Effector memory CD8-positive, alpha-beta T cell (primary cell): ENCODE results near the gene DVL1.

Experiments
- ATAC-seq: fragments of 150-1000 bp; cut with Tn5 transposase; replicated peaks from 2 replicates; pipeline ENCODE4 v1.10.0; 2021; ENCODE audit warnings: mild to moderate bottlenecking, moderate library complexity
- DNase-seq, 3 experiments: peaks; one replicate each; pipeline ENCODE4 v3.0.0; 2021
- H3K27ac Mint-ChIP-seq, 2 donors: one replicate each; pipeline ENCODE4 v1.8.0; 2022; ENCODE audit warnings: mild to moderate bottlenecking in 2 of 2, mixed read lengths in 2 of 2, moderate library complexity in 2 of 2
- H3K27me3 Mint-ChIP-seq, 2 donors: one replicate each; pipeline ENCODE4 v1.8.0; 2022; ENCODE audit warnings: mixed read lengths in 2 of 2
- H3K36me3 Mint-ChIP-seq: one replicate; pipeline ENCODE4 v1.8.0; 2022; ENCODE audit warnings: mild to moderate bottlenecking, moderate library complexity, mixed read lengths; ENCODE audit not compliant: insufficient read depth
- H3K4me1 Mint-ChIP-seq, 2 donors: one replicate each; pipeline ENCODE4 v1.8.0; 2022; ENCODE audit warnings: low read depth in 2 of 2, mixed read lengths in 2 of 2
- H3K4me3 Mint-ChIP-seq, 2 donors: one replicate each; pipeline ENCODE4 v1.8.0; 2022; ENCODE audit warnings: mild to moderate bottlenecking in 2 of 2, mixed read lengths in 2 of 2, moderate library complexity in 2 of 2
- H3K9me3 Mint-ChIP-seq, 2 donors: one replicate each; pipeline ENCODE4 v1.8.0; 2022; ENCODE audit warnings: mixed read lengths in 2 of 2

Gene DVL1

DNA sequence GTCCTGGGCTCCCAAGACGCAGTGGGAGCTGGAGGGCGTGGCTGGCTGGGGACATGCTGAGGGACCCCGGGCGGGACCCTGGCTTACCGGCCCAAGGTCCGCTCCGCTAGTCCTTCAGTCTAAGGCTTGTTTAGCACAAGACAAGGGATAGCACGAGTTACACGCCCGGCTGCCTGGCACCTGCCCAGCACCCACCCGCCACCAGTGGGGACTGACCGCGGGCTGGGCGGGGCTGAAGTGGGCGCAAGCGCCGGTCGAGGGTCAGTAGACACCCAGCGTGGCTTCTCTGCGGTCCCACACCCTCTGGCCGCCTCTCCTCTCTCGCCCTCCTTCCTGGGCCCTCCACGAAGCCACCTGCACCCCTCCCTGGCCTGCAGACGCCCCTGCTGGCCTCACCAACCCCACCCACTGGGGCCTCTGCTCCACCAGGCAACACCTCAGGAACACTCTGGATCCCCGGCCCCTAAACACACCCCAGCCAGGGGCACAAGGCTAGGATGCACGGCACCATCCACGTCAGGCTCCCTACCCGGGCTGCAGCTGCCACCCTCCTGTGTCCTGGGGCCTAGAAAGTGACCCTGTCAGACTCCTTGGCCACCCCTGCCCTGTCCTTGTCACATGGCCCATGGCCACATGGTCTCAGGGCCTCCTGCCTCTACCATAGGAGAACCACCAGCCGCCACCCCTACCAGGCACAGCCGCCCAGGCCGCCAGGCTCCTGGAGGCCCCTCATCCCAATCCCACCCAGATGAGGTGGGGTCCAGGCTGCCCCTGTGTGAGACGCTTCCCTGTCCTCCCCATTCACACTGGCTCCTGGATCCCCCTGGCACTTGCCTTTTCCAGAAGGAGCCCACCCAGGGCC, 12.1 kb downstream of the DVL1 start:
- H3K27me3 Mint-ChIP-seq = no peaks in the 10 kb centered on the region
- no peak overlapping the region for H3K27ac Mint-ChIP-seq
- no peak overlapping the region for H3K4me3 Mint-ChIP-seq
- DNase-seq = no peak
- H3K9me3 Mint-ChIP-seq = no peaks in the 10 kb centered on the region
- ATAC-seq = no peak
- H3K36me3 Mint-ChIP-seq = peaks cover 25% of the 10 kb centered on the region
- H3K4me1 Mint-ChIP-seq = no peaks in the 10 kb centered on the region

DNA sequence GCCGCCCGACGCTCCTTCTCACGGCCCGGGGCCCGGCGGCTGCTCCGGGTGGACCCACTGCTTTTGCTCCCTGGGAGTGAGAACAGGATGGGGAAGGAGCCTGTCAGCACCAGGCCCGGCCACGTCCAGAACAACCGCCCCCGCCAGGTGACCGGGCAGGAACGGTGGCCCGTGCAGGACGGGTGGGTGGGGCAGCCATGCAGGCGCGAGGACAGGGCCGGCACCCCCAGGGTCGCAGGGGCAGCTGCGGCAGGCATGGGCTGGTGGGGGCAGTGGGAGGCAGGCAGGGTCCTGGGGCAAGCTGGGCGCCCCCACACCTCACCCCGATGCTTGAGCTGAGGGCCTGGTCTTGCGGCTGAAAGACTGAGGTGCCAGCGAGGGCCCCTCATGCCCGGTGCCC, 12.8 kb downstream of the DVL1 start:
- no peak for ATAC-seq
- no peaks in the 10 kb centered on the region for H3K9me3 Mint-ChIP-seq
- H3K36me3 Mint-ChIP-seq = peaks cover 25% of the 10 kb centered on the region
- no peak overlapping the region for H3K27ac Mint-ChIP-seq
- no peaks in the 10 kb centered on the region for H3K4me1 Mint-ChIP-seq
- H3K4me3 Mint-ChIP-seq = no peak overlapping the region
- no peaks in the 10 kb centered on the region for H3K27me3 Mint-ChIP-seq
- no peak for DNase-seq

DNA sequence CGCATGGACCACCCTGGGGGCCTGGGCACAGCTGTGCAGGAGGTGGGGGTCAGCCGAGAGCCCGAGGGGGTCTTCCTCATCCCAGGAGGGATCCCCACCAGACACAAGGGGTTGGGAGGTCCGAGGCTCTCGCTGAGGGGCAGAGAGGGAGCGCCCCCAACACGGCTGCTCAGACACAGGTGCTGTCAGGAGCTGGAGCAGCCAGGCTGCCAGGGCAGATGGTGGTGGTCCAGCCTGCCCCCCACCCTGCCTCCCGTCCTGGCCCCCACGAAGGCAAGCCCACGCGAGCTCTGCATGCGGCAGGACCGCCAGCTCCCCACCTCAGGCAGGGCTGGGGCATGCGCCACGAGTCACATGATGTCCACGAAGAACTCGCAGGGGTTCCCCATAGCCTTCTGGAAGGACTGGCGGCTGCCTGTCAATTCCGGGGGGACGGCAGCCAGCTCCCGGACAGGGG, 13.4 kb downstream of the DVL1 start:
- no peaks in the 10 kb centered on the region for H3K4me1 Mint-ChIP-seq
- peaks cover 25% of the 10 kb centered on the region for H3K36me3 Mint-ChIP-seq

DNA sequence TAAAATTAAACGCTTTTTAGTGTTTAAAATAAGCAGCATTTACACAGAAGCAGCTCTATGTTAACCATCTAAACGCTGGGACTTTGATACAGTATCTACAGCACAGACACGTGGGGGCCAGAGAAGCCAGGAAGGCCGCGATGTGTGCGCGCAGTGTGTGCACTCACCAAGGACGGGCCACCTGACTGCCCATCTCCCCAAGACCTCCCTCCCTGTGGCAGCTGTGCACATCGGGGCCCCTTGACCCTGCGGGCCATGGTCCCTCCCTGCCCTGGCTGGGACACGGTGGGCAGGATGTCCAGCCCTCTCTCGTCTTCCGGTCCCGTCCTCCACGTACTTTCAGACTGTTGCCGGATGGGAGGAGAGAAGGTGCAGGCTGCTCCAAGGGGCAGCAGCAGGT, 13.9 kb downstream of the DVL1 start:
- no peak for ATAC-seq
- Mint-ChIP-seq H3K36me3 (peaks cover 23% of the 10 kb centered on the region), H3K27me3 (no peaks in the 10 kb centered on the region), H3K4me3 (no peak overlapping the region), H3K9me3 (no peaks in the 10 kb centered on the region), H3K27ac (no peak overlapping the region), H3K4me1 (no peaks in the 10 kb centered on the region)
- DNase-seq = no peak

More for the DNA sequence above, 13.4 kb downstream of the DVL1 start:
- Mint-ChIP-seq H3K4me3 (no peak overlapping the region), H3K27ac (no peak overlapping the region), H3K9me3 (no peaks in the 10 kb centered on the region), H3K27me3 (no peaks in the 10 kb centered on the region)
- DNase-seq = no peak
- ATAC-seq = no peak

DNA sequence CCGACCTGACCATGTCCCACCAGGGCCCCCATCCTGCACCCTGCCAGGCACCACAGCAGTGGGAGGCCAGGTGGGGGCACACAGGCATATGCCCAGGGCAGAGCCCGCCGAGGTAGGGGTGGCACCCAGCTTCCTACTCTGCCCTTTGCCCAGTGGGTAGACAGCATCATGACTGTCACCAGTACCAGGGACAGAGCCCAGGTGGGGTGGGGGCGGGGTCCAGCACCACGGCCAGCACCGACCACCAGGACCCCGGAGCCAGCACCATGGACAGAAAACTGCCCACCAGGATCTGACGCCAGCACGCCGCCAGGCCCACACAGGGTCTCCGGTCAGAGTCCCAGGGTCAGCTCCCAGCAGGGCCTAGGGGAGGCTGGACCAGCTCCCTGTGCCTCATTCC, 14.4 kb downstream of the DVL1 start:
- Mint-ChIP-seq H3K27me3 (no peaks in the 10 kb centered on the region), H3K27ac (no peak overlapping the region), H3K9me3 (no peaks in the 10 kb centered on the region), H3K36me3 (peaks cover 19% of the 10 kb centered on the region), H3K4me3 (no peak overlapping the region), H3K4me1 (peaks cover 0 to 2% of the 10 kb centered on the region in 2 donors)
- no peak for DNase-seq
- ATAC-seq = no peak

DNA sequence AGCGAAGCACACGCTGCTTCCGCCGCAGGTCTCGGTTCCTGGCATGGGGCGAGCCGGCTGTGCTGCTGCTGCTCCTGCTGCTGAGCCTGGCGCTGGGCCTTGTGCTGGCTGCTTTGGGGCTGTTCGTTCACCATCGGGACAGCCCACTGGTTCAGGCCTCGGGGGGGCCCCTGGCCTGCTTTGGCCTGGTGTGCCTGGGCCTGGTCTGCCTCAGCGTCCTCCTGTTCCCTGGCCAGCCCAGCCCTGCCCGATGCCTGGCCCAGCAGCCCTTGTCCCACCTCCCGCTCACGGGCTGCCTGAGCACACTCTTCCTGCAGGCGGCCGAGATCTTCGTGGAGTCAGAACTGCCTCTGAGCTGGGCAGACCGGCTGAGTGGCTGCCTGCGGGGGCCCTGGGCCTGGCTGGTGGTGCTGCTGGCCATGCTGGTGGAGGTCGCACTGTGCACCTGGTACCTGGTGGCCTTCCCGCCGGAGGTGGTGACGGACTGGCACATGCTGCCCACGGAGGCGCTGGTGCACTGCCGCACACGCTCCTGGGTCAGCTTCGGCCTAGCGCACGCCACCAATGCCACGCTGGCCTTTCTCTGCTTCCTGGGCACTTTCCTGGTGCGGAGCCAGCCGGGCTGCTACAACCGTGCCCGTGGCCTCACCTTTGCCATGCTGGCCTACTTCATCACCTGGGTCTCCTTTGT, 15.5 kb downstream of the DVL1 start:
- peaks cover 15% of the 10 kb centered on the region for H3K36me3 Mint-ChIP-seq
- no peaks in the 10 kb centered on the region for H3K9me3 Mint-ChIP-seq
- ATAC-seq (no peak), DNase-seq (no peak)
- no peak overlapping the region for H3K4me3 Mint-ChIP-seq
- peaks cover 0 to 5% of the 10 kb centered on the region in 2 donors for H3K4me1 Mint-ChIP-seq
- H3K27me3 Mint-ChIP-seq = no peaks in the 10 kb centered on the region
- H3K27ac Mint-ChIP-seq = no peak overlapping the region

DNA sequence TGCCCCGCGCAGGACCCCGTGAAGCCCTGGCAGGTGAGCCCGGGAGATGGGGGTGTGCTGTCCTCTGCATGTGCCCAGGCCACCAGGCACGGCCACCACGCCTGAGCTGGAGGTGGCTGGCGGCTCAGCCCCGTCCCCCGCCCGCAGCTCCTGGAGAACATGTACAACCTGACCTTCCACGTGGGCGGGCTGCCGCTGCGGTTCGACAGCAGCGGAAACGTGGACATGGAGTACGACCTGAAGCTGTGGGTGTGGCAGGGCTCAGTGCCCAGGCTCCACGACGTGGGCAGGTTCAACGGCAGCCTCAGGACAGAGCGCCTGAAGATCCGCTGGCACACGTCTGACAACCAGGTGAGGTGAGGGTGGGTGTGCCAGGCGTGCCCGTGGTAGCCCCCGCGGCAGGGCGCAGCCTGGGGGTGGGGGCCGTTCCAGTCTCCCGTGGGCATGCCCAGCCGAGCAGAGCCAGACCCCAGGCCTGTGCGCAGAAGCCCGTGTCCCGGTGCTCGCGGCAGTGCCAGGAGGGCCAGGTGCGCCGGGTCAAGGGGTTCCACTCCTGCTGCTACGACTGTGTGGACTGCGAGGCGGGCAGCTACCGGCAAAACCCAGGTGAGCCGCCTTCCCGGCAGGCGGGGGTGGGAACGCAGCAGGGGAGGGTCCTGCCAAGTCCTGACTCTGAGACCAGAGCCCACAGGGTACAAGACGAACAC, 16.3 kb downstream of the DVL1 start:
- H3K4me3 Mint-ChIP-seq = no peak overlapping the region
- DNase-seq (no peak), ATAC-seq (no peak)
- H3K4me1 Mint-ChIP-seq = peaks cover 0 to 5% of the 10 kb centered on the region in 2 donors
- peaks cover 18% of the 10 kb centered on the region for H3K36me3 Mint-ChIP-seq
- H3K27me3 Mint-ChIP-seq = no peaks in the 10 kb centered on the region
- H3K9me3 Mint-ChIP-seq = no peaks in the 10 kb centered on the region
- H3K27ac Mint-ChIP-seq = no peak overlapping the region

DNA sequence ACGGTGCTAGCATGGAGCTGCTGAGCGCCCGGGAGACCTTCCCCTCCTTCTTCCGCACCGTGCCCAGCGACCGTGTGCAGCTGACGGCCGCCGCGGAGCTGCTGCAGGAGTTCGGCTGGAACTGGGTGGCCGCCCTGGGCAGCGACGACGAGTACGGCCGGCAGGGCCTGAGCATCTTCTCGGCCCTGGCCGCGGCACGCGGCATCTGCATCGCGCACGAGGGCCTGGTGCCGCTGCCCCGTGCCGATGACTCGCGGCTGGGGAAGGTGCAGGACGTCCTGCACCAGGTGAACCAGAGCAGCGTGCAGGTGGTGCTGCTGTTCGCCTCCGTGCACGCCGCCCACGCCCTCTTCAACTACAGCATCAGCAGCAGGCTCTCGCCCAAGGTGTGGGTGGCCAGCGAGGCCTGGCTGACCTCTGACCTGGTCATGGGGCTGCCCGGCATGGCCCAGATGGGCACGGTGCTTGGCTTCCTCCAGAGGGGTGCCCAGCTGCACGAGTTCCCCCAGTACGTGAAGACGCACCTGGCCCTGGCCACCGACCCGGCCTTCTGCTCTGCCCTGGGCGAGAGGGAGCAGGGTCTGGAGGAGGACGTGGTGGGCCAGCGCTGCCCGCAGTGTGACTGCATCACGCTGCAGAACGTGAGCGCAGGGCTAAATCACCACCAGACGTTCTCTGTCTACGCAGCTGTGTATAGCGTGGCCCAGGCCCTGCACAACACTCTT, 17.0 kb downstream of the DVL1 start:
- H3K27me3 Mint-ChIP-seq = no peaks in the 10 kb centered on the region
- H3K9me3 Mint-ChIP-seq = no peaks in the 10 kb centered on the region
- H3K4me1 Mint-ChIP-seq = peaks cover 0 to 9% of the 10 kb centered on the region in 2 donors
- no peak overlapping the region for H3K27ac Mint-ChIP-seq
- no peak overlapping the region for H3K4me3 Mint-ChIP-seq
- H3K36me3 Mint-ChIP-seq = peaks cover 17% of the 10 kb centered on the region
- DNase-seq = no peak
- ATAC-seq = no peak

DNA sequence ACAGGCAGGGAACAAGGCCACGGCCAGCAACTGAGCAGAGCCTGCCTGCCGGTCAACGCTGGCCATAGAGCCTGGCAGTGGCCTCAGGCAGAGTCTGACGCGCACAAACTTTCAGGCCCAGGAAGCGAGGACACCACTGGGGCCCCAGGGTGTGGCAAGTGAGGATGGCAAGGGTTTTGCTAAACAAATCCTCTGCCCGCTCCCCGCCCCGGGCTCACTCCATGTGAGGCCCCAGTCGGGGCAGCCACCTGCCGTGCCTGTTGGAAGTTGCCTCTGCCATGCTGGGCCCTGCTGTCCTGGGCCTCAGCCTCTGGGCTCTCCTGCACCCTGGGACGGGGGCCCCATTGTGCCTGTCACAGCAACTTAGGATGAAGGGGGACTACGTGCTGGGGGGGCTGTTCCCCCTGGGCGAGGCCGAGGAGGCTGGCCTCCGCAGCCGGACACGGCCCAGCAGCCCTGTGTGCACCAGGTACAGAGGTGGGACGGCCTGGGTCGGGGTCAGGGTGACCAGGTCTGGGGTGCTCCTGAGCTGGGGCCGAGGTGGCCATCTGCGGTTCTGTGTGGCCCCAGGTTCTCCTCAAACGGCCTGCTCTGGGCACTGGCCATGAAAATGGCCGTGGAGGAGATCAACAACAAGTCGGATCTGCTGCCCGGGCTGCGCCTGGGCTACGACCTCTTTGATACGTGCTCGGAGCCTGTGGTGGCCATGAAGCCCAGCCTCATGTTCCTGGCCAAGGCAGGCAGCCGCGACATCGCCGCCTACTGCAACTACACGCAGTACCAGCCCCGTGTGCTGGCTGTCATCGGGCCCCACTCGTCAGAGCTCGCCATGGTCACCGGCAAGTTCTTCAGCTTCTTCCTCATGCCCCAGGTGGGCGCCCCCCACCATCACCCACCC, 17.9 kb downstream of the DVL1 start, which contains the start of gene TAS1R3:
TAS1R3 (plus strand) TSS at position 213 of the 898 bp plus-strand sequence; CDS start at position 279, 66 bp downstream.
- ATAC-seq (no peak), DNase-seq (no peak)
- Mint-ChIP-seq H3K27ac (no peak within 1 kb of the TSS), H3K9me3 (no peaks in the 10 kb centered on the region), H3K4me3 (no peak within 1 kb of the TSS), H3K4me1 (peaks cover under 1 to 9% of the 10 kb centered on the region in 2 donors), H3K27me3 (no peaks in the 10 kb centered on the region), H3K36me3 (peaks cover 16% of the 10 kb centered on the region)

DNA sequence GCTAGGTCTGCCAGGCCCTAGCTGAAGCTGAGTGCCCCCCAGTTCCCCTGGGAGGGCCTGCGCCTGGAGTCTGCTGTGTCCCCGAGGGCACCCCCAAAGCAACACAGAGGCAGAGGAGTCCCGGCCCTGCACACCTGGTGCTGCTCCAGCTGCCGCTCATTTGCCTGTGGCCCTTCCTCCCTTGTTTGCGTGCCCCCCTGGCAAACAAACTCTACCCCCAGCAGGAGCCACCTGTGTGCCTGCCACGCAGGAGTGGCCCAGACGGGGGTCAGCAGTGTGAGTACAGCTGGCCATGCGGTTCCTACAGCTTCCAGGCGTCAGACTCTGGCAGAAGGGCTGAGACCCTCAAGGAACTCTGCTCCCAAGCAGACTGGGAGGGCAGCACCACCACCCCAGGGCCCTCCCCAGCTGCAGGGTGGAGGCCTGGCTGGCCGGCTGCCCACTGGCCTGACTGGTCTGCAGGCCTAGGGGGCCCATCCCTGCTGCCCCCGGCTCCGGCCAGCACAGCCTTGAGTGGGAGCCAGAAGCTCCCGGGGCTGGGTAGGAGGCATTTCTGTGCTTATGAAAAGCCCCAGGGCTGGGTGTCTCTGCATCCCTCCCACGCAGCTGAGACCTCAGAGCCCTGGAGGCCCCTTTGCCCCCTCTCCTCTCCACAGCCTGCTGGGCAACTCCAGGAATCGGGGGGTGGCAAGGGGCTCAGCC, 18.7 kb downstream of the DVL1 start:
- Mint-ChIP-seq H3K36me3 (peaks cover 16% of the 10 kb centered on the region), H3K4me3 (no peak overlapping the region), H3K27ac (no peak overlapping the region), H3K27me3 (no peaks in the 10 kb centered on the region), H3K4me1 (peaks cover 6 to 14% of the 10 kb centered on the region in 2 donors), H3K9me3 (no peaks in the 10 kb centered on the region)
- DNase-seq (no peak), ATAC-seq (no peak)

DNA sequence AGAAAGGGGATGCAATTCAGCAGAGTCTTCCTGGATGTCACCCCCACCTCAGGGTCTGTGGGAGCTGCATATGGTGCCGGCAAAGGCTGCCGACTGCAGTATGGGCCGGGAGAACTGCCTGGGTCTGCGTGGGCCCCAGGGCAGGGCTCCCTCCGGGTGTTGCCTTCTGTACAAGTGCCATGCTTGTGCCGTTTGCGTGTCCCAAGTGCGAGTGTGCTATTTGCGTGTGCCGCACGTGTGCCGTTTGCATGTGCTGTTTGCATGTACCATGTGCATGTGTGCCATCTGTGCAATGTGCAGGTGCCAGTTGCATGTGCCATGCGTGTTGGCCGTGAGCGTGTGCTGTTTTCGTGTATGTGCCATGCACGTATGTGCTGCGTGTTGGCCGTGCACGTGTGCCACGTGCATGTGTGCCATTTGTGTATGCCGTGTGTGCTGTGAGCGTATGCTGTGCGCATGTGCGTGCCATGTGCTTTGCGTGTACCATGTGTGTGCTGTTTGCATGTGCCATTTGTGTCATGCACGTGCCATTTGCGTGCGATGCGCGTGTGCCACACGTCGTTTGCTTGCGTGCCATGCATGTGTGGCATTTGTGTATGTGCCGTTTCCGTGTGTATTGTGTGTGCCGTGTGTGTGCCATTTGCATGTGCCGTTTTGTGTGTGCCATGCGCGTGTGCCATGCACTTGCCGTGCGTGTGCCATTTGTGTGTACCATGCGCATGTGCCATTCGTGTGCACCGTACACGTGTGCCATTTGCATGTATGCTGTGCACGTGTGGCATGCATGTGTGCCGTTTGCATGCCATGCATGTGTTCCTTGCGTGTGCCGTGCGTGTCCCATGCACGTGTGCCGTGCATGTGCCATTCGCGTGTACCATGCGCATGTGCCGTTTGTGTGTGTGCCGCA, 19.7 kb downstream of the DVL1 start:
- Mint-ChIP-seq H3K36me3 (peaks cover 17% of the 10 kb centered on the region), H3K9me3 (no peaks in the 10 kb centered on the region), H3K27ac (no peak overlapping the region), H3K4me1 (peaks cover 7 to 17% of the 10 kb centered on the region in 2 donors), H3K27me3 (no peaks in the 10 kb centered on the region), H3K4me3 (no peak overlapping the region)
- DNase-seq (no peak), ATAC-seq (no peak)
